NT2/D1 (cell line): Measurements from ENCODE around the gene RGS1.

Experiments used
- DNase-seq: peaks from one replicate; pipeline ENCODE4 v3.0.0-alpha.2; 2011; ENCODE audit warnings: low read depth, low spot score
- H3K27me3 ChIP-seq: 2 replicates; pipeline ENCODE4 v1.6.0; 2011; ENCODE audit warnings: mild to moderate bottlenecking; ENCODE audit not compliant: insufficient read length, insufficient read depth
- H3K36me3 ChIP-seq: 2 replicates; pipeline ENCODE4 v1.6.1; 2011; ENCODE audit warnings: mild to moderate bottlenecking, low read length, mixed read lengths; ENCODE audit not compliant: insufficient read depth, insufficient read length
- H3K4me1 ChIP-seq: 2 replicates; pipeline ENCODE4 v1.5.1; 2011; ENCODE audit not compliant: insufficient read depth, insufficient read length
- H3K4me3 ChIP-seq: 2 replicates; pipeline ENCODE4 v1.5.1; 2011; ENCODE audit warnings: low read depth; ENCODE audit not compliant: insufficient read length
- H3K9ac ChIP-seq: 2 replicates; pipeline ENCODE4 v1.6.0; 2011; ENCODE audit warnings: low read depth; ENCODE audit not compliant: insufficient read length
- H3K9me3 ChIP-seq: 2 replicates; pipeline ENCODE4 v1.5.1; 2011; ENCODE audit warnings: mild to moderate bottlenecking, low read length; ENCODE audit not compliant: insufficient read depth
- SUZ12 ChIP-seq: IDR thresholded peaks from 2 replicates; pipeline ENCODE4 v1.6.1; 2011; ENCODE audit not compliant: insufficient read length, insufficient read depth; ENCODE audit errors: extremely low read depth
- YY1 ChIP-seq: IDR thresholded peaks from 2 replicates; pipeline ENCODE4 v1.6.1; 2011; ENCODE audit not compliant: insufficient read length, insufficient read depth
- ZNF274 ChIP-seq: IDR thresholded peaks from 2 replicates; pipeline ENCODE4 v1.6.1; 2011; ENCODE audit warnings: mild to moderate bottlenecking, low read depth, low read length

RGS1 gene

DNA sequence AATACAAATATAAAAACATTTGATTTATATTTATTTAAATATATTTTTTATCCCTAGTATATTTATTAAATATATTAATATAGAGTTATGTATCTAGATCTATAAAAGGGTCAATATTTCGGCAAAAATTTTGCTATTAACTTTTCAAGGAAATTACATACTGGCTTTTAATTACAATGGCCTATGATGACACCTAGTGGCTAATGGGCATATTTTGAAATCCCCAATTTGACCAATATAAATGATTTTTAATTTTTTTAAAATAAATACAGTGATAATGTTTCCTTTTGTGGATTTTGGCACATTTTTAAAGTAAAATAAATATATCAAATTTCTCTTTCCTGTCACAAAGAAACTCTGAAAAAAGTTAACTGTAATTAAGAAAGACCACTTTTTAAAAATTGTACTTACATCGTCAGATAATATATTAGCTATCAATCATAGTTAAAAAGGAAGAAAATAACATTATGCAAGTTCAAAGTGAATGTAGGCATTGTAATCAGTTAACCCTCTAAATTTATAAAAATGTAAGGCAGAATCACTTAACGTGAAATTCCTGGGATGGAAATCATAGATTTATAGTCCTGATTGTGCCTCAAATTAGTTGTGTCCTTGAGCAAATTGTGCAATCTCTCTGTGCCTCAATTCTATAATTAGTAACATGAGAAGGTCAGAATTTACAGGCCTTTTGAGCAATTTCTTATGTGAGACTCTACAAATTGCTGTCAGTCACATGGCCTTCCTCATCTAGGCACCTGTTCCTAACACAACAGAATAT is 34.7 kb downstream of the RGS1 start:
- TF ChIP-seq ZNF274 (no peak), SUZ12 (no peak), YY1 (no peak)
- Histone ChIP-seq H3K4me3 (no peak overlapping the region), H3K9me3 (no peaks in the 10 kb centered on the region), H3K27me3 (no peaks in the 10 kb centered on the region), H3K36me3 (no peaks in the 10 kb centered on the region), H3K4me1 (no peaks in the 10 kb centered on the region), H3K9ac (no peak overlapping the region)
- no peak for DNase-seq

DNA sequence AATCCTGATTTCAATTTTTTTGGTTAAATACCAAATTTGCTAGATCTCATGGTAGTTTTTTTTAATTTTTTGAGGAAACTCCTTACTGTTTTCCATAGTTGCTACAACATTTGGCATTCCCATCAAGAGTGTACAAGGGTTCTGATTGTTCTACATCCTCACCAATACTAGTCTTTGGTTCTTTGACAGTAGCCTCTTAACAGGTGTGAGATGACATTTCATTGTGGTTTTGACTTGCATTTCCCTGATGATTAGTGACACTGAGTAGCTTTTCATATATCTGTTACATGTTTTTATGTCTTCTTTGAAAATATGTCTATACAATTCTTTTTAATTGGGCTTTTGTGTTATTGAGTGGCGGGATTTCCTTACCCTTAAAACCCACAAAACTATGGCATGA is 39.5 kb downstream of the RGS1 start:
- Histone ChIP-seq H3K27me3 (no peaks in the 10 kb centered on the region), H3K4me1 (no peaks in the 10 kb centered on the region), H3K4me3 (no peak overlapping the region), H3K36me3 (no peaks in the 10 kb centered on the region), H3K9ac (no peak overlapping the region), H3K9me3 (no peaks in the 10 kb centered on the region)
- DNase-seq, result no peak
- TF ChIP-seq SUZ12 (no peak), YY1 (no peak), ZNF274 (no peak)

DNA sequence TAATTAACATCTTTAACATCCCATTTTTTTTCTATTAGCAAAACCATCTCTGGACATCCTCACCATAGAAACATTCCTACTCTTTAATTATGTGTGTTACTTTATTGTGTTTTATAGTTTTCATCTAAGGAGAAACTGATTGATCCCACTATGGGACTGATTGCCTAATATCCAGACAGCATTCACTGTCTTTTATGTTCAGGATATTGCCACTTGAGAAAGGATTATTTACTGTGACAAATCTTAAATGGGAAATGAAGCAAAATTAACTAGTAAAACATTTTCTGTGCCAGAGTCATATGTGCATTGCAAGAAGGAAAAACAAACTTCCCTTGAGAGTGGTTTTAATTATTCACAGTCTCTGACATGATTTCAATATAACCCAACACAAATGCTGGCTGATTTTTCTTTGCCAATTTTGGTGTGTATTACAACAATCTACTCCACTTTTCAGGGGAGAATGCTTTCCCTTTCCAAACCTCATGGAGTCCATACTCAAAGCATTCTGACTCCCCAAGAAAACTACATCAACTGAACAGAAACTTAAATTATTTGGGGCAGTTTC is 44.6 kb downstream of the RGS1 start:
- no peak overlapping the region for H3K4me3 ChIP-seq
- no peak overlapping the region for H3K9ac ChIP-seq
- DNase-seq, result no peak
- H3K9me3 ChIP-seq, result no peaks in the 10 kb centered on the region
- no peaks in the 10 kb centered on the region for H3K4me1 ChIP-seq
- H3K36me3 ChIP-seq, result no peaks in the 10 kb centered on the region
- H3K27me3 ChIP-seq, result no peaks in the 10 kb centered on the region
- no peak for TF ChIP-seq ZNF274
- no peak for TF ChIP-seq SUZ12
- no peak for TF ChIP-seq YY1

GRCh38 chr1:192626366-192627179 is 51.0 kb downstream of the RGS1 start:
- Histone ChIP-seq H3K9me3 (no peaks in the 10 kb centered on the region), H3K9ac (no peak overlapping the region), H3K36me3 (no peaks in the 10 kb centered on the region), H3K27me3 (no peaks in the 10 kb centered on the region), H3K4me3 (no peak overlapping the region), H3K4me1 (no peaks in the 10 kb centered on the region)
- DNase-seq, result no peak
- TF ChIP-seq ZNF274 (no peak), YY1 (no peak), SUZ12 (no peak)

DNA sequence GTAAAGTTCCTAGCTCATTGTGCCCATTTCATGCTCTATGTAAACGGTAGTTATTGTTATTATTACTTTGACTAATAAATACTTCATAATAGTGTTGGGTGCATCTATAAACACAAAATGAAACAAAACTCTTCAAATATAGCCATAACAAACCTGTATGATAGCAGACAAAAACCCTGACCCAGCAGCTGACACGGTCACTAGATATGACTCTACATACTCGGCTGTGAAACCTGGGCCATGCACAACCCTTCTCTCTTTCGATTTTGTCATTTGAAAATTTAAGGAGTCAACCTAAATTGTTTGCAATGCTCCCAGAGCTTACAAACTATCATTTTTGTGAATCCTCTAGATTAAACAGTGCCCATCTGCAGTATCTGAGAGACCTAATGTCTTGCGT is 52.3 kb downstream of the RGS1 start:
- H3K36me3 ChIP-seq, result no peaks in the 10 kb centered on the region
- no peaks in the 10 kb centered on the region for H3K27me3 ChIP-seq
- no peaks in the 10 kb centered on the region for H3K4me1 ChIP-seq
- no peak overlapping the region for H3K9ac ChIP-seq
- DNase-seq, result no peak
- no peaks in the 10 kb centered on the region for H3K9me3 ChIP-seq
- TF ChIP-seq YY1, result no peak
- no peak for TF ChIP-seq SUZ12
- TF ChIP-seq ZNF274, result no peak
- no peak overlapping the region for H3K4me3 ChIP-seq

GRCh38 chr1:192628396-192629057 is 53.0 kb downstream of the RGS1 start:
- H3K4me3 ChIP-seq, result no peak overlapping the region
- no peak overlapping the region for H3K9ac ChIP-seq

More at GRCh38 chr1:192628396-192629057, 53.0 kb downstream of the RGS1 start:
- no peak for DNase-seq
- H3K9me3 ChIP-seq, result no peaks in the 10 kb centered on the region
- TF ChIP-seq YY1 (no peak), SUZ12 (no peak), ZNF274 (no peak)
- no peaks in the 10 kb centered on the region for H3K27me3 ChIP-seq
- H3K4me1 ChIP-seq, result no peaks in the 10 kb centered on the region
- no peaks in the 10 kb centered on the region for H3K36me3 ChIP-seq
